ENCODE results near the gene CEMIP.

The CEMIP gene

DNA sequence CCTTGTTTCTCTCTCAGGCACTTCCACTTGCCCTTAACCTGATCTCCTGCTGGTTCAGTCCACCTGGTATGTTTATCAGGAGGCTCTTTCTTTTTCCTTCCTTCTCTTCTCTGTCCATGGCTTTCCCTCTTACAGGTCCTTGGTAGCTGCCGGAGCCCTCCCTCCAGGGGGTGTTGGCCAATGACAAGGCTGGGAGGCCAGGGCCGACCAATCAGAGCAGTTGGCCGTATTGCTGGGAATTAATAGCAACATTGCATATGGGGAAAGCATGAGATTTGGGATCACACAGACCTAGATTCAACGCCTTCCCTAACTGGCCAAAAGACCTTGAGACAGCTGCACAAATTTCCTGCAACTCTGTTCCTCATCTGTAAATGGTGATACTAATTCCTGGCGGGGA is 62.4 kb downstream of the CEMIP start:
- DNase-seq: no peak

GRCh38 chr15:80844011-80844732 is 65.0 kb downstream of the CEMIP start:
- peak in 6 of 56 donors; percentile 8 to 44 (median 30) for DNase-seq

DNA sequence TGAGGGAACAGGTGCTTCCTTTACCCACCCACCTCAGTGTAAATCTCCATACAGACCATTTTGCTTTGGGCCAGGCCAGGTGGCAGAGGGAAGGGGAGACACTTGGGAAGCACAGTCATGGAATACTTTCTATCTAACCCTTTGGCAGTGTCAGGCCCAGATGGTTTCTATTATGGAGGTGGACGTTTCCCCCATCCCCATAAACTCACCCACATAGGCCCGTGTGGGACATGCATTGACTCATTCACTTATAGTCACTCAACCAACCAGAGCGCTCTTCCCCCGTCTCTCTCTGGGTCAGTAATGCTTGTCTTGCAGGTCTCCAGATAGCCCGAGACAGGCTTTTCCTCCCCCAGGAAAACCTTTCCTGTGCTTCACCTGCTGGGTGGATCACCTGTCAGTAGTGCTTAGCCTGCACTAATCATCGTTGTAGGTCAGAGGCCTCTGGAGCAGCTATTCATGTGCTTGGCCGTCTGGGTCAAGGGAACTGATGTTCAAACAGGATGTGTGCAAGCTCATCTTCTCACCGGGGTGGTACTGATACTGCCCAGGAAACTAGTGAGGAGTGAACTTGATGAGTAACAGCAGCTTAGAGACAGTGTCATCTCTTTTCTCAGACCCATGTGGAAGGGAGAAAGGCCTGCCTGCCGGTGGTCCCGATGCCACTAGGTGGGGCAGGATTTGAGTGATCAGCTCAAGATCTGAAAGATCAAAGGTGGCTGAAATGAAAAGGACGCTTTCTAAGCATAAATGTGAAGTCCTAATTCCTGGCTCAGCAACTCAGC is 67.1 kb downstream of the CEMIP start:
- no peak for DNase-seq

DNA sequence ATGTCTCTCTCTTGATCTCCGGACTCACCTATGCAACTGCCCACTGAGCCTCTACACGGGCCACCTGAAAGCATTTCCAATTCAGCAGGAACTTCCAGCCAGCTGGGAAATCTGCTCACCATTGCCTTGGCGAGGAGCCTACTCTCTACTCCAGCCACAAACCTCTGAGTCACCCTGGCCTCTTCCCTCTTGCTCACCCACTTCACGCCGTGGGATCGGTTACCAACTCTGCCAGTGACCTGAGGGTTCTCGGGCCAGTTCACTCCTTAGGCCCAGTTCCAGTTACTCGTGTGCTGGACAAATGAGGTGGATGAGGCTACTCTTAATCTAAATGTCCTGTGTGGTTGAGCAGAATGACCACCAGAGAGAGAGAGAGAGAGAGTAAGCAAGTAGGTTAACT is 70.1 kb downstream of the CEMIP start:
- peak in 1 of 56 donors; percentile 6 for DNase-seq

- no peak for DNase-seq
Observed at GRCh38 chr15:80850941-80851451, 71.8 kb downstream of the CEMIP start.

- DNase-seq: no peak
Observed at GRCh38 chr15:80852676-80853075, 73.5 kb downstream of the CEMIP start.

DNA sequence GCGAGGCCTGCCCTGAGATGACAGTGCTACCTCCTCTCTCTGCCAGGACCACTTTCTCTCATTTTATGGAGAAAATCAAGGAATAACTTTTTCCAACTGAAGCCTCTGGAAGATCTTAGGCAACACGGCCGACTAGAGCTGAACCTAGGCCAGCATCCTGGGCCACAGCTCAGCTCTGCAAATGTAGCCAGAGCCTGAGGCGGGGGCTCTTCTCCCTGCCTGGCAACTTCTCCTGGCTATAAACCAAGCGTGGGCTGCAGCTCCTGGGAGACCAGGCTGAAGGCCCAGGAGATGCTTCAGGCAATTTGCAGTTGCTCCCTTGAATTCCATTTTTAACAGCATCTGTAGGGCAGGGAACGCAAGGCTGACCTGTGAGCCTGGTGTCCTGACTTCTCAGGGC is 74.9 kb downstream of the CEMIP start:
- peak in 39 of 56 donors; percentile 9 to 75 (median 45) for DNase-seq

- no peak for DNase-seq
Observed at GRCh38 chr15:80855206-80855605, 76.0 kb downstream of the CEMIP start.

DNA sequence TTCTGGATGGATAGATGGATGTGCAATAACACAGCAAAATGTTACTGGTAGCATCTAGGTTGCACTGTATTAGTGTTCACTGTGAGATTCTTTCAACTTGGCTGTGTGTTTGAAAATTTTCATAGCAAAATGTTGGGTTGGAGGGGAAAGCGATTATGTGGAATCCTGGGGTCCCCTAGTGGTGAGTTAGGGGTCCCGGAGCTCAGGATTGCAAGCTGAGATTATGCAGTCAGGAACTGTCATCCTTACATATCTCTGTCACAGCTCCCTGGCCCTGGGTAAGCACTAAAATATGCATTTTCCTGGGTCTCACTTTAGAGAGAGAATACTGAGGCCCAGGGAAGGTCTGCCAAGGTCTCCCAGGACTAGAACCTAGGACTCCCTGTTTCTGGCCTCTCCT is 77.2 kb downstream of the CEMIP start:
- DNase-seq: no peak

GRCh38 chr15:80856809-80857377 is 77.7 kb downstream of the CEMIP start:
- peak in 11 of 56 donors; percentile 6 to 36 (median 21) for DNase-seq

GRCh38 chr15:80861731-80862170 is 82.6 kb downstream of the CEMIP start:
- peak in 25 of 56 donors; percentile 10 to 59 (median 27) for DNase-seq

- no peak for DNase-seq
Observed at GRCh38 chr15:80864666-80865065, 85.5 kb downstream of the CEMIP start.

DNA sequence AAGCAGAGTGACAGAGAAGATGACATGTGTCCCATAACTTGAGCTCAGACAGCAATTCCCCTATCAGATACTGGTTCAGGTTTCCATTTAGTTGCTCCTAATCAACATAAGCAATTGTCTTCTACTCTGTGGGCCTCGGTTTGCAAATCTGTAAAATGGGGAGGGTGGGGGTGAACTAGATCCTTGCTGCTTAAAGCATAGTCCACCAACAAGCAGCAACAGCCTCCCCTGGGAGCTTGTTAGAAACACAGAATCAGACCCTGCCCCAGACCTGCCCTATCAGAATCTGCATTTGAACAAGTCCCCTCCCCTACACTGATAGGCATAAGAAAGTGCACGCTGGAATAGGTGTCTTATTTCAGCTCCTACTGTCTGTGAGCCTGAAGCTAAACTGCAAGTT is 87.8 kb downstream of the CEMIP start:
- DNase-seq: no peak

DNA sequence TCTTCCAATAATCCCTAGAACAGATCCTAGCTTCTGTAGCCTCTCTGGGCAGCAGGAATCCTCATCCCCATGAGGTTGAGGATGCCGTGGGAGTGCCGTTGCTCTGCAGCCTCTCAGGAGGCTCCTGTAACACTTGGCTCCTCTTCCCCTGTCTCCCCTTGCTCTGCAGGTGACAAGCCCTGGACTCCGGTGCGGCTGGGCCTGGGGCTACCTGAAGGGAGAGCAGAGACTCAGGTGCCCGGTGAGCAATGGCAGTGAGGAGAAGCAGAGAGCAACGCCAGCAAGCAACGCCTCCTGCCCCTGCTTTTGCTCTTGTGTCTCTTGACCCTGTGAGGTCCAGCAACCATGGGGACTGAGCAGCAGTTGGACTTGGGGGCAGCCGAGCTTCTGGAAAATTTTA is 91.2 kb downstream of the CEMIP start:
- DNase-seq: no peak

- DNase-seq: no peak
Observed at GRCh38 chr15:80870893-80871292, 91.7 kb downstream of the CEMIP start.

DNA sequence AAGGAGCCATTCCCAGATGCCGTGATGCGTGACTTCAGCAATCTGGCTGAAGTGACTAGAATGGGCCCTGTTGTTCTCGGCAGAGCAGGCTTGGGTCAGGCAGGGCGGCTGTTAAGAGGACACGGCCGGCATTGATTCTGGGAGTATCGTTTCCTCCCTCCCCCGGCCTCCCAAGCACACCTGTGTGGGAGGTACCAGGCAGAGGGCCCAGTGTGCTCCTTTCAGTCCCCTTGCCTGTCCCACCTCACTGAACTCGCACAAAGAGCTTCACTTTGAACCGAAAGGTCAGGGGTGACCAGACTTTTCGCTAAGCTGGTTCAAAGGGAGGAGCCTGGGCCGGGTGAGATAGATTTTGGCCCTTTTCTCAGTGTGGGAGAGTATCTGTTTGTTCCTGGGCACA is 92.7 kb downstream of the CEMIP start:
- peak in 2 of 56 donors; percentile 2 to 5 for DNase-seq

GRCh38 chr15:80873366-80873952 is 94.3 kb downstream of the CEMIP start:
- DNase-seq: peak in 7 of 56 donors; percentile 3 to 17 (median 6)

- DNase-seq: peak in 41 of 56 donors; percentile 11 to 76 (median 40)
Observed at GRCh38 chr15:80875568-80876347, 96.6 kb downstream of the CEMIP start.

- DNase-seq: no peak
Observed at GRCh38 chr15:80876348-80876674, 97.1 kb downstream of the CEMIP start.

DNA sequence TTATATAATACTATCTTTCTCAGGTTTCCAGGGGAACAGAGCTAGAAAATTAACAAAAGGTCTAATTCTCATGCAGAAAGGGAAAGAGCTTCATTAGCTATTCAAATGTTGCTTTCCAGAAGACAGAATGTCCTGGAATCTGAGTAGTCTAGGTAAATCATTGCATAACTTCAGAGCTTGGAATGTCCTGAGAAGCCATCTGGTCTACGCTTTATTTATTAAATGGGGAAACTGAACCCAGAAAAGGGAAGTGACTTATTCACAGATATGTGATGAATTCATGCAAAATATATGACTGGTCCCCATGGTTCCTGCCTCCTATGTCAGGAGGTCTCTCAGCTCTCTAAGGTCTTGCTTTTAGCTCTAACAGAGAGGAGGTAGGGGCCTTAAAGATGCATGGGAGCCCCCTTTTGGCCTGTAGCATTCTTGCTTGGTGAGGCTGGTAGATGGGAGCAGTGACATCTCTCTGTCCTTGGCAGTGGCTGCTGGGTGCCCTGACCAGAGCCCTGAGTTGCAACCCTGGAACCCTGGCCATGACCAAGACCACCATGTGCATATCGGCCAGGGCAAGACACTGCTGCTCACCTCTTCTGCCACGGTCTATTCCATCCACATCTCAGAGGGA is 99.2 kb downstream of the CEMIP start:
- no peak for DNase-seq

DNA sequence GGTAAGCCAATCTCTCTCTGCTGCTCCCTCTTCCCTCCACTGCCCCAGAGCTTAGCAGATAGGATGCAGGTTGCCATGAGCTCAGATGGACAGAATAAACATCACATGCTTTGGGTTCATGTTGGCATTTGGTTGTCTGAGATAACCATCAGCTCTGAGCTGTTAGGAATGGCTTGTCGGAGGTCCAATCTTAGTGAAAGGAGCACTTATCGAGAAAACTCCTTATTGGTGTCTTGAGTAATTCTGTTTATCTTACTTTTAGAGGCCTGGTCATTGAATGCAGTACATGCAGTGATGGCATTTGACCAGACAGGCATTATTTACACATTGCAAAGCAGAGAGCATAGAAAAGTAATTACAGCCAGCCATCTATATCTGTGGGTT is 99.7 kb downstream of the CEMIP start:
- DNase-seq: no peak
